H1 (cell line): Measurements from ENCODE around the gene MTIF3. TPM values are rescaled to one million over a fixed set of nuclear protein-coding genes. Genes with fewer than 3 reads are reported as not detected.
A peak's percentile ranks its signal among the peaks of the same experiment; 100 is the strongest.

Experiments
- CTCF ChIA-PET: fragments of 300-600 bp; sonication (Branson Sonifier 250); formaldehyde crosslinking; loops from one replicate; lab custom pipeline; 2021; ENCODE audit not compliant: partially characterized antibody; lab: Charles Lee
- POLR2A ChIA-PET: fragments of 300-600 bp; sonication (Branson Sonifier 250); formaldehyde crosslinking; loops from one replicate; lab custom pipeline; 2021; ENCODE audit warnings: inconsistent platforms; ENCODE audit not compliant: partially characterized antibody; lab: Charles Lee
- DNase-seq, 2 experiments: peaks; one replicate each; pipeline versions ENCODE4 v3.0.0 to v3.0.0-alpha.2; 2010 to 2022; ENCODE audit warnings: low spot score in 2 of 2, low read depth in 1 of 2, mixed read lengths in 1 of 2
- FAIRE-seq: peaks from 2 replicates; lab custom pipeline; 2011; peaks lifted over from hg19 to GRCh38; lab: Jason Lieb, UNC
- H2AFZ ChIP-seq: 2 replicates; pipeline ENCODE4 v1.8.1; 2012; ENCODE audit warnings: low read length, inconsistent platforms
- H2AK5ac ChIP-seq: 2 replicates; pipeline ENCODE4 v1.6.1; 2013; ENCODE audit warnings: low read depth, low read length
- H2BK120ac ChIP-seq: replicated peaks from 2 replicates; pipeline ENCODE3; 2013; ENCODE audit warnings: low read depth, low read length, inconsistent platforms
- H2BK12ac ChIP-seq: 2 replicates; pipeline ENCODE4 v1.6.1; 2013; ENCODE audit warnings: low read depth, low read length
- H2BK15ac ChIP-seq: 2 replicates; pipeline ENCODE4 v1.6.1; 2013; ENCODE audit warnings: low read length
- H2BK20ac ChIP-seq: 2 replicates; pipeline ENCODE4 v1.6.1; 2013; ENCODE audit warnings: low read length
- H2BK5ac ChIP-seq: 2 replicates; pipeline ENCODE4 v1.6.1; 2013; ENCODE audit warnings: low read depth, low read length
- H3K14ac ChIP-seq: 2 replicates; pipeline ENCODE4 v1.6.1; 2013; ENCODE audit warnings: inconsistent platforms; ENCODE audit not compliant: insufficient read length
- H3K18ac ChIP-seq: 2 replicates; pipeline ENCODE4 v1.6.1; 2013; ENCODE audit warnings: low read length; ENCODE audit errors: extremely low read depth
- H3K23ac ChIP-seq: 2 replicates; pipeline ENCODE4 v1.6.1; 2013; ENCODE audit warnings: inconsistent platforms; ENCODE audit not compliant: insufficient read length
- H3K23me2 ChIP-seq: 2 replicates; pipeline ENCODE4 v1.6.1; 2013; ENCODE audit warnings: low read depth, low read length
- H3K27ac ChIP-seq: 2 replicates; pipeline ENCODE4 v1.6.1; 2011; ENCODE audit warnings: low read depth, low read length, inconsistent platforms
- H3K27me3 ChIP-seq, 4 experiments: replicated peaks in 1 of 4; 1 replicate in 1 of 4; 2 replicates in 3 of 4; pipeline versions ENCODE4 v1.6.1 to v1.8.1; 2011 to 2013; ENCODE audit warnings: low read length in 3 of 4, mild to moderate bottlenecking in 3 of 4, inconsistent platforms in 2 of 4, mixed read lengths in 2 of 4, moderate library complexity in 1 of 4; ENCODE audit not compliant: control insufficient read depth in 3 of 4, insufficient read depth in 3 of 4; ENCODE audit errors: extremely low read depth in 1 of 4
- H3K36me3 ChIP-seq, 4 experiments: 2 replicates each; pipeline versions ENCODE4 v1.6.1 to v1.8.1; 2011 to 2013; ENCODE audit warnings: mild to moderate bottlenecking in 4 of 4, low read length in 3 of 4, moderate library complexity in 2 of 4, control low read depth in 1 of 4, inconsistent platforms in 1 of 4; ENCODE audit not compliant: insufficient read depth in 4 of 4, control insufficient read depth in 2 of 4
- H3K4ac ChIP-seq: replicated peaks from 2 replicates; pipeline ENCODE3; 2013; ENCODE audit warnings: low read length, low read depth, mixed read lengths, inconsistent platforms; ENCODE audit not compliant: insufficient read length
- H3K4me1 ChIP-seq, 4 experiments: replicated peaks in 1 of 4; 1 replicate in 1 of 4; 2 replicates in 3 of 4; pipeline versions ENCODE4 v1.6.1 to v1.8.1; 2011 to 2013; ENCODE audit warnings: low read length in 3 of 4, inconsistent platforms in 2 of 4, mixed read lengths in 1 of 4; ENCODE audit not compliant: insufficient read depth in 4 of 4, control insufficient read depth in 3 of 4
- H3K4me2 ChIP-seq, 2 experiments: 2 replicates each; pipeline versions ENCODE4 v1.6.1 to v1.8.1; 2011 to 2013; ENCODE audit warnings: low read depth in 2 of 2, low read length in 2 of 2, control low read depth in 1 of 2, inconsistent platforms in 1 of 2, mild to moderate bottlenecking in 1 of 2; ENCODE audit not compliant: insufficient read depth in 1 of 2
- H3K4me3 ChIP-seq, 4 experiments: fragments of 200-600, 300-600 bp in 1 of 4; sonication (generic), shearing (Covaris generic), sonication (Bioruptor Twin) in 1 of 4; 2 replicates each; pipeline versions ENCODE4 v1.5.1 to v1.8.1; 2011 to 2016; ENCODE audit warnings: low read length in 4 of 4, low read depth in 3 of 4, control low read depth in 2 of 4, inconsistent platforms in 2 of 4, mild to moderate bottlenecking in 2 of 4, mixed read lengths in 1 of 4, moderate library complexity in 1 of 4; ENCODE audit not compliant: insufficient read depth in 2 of 4; ENCODE audit errors: extremely low read depth in 1 of 4
- H3K56ac ChIP-seq: replicated peaks from 2 replicates; pipeline ENCODE3; 2013; ENCODE audit warnings: low read depth, mild to moderate bottlenecking, mixed read lengths, low read length, inconsistent platforms; ENCODE audit not compliant: insufficient read length
- H3K79me1 ChIP-seq: 2 replicates; pipeline ENCODE4 v1.6.1; 2013; ENCODE audit warnings: low read depth, low read length, control low read depth
- H3K79me2 ChIP-seq, 2 experiments: 2 replicates each; pipeline versions ENCODE4 v1.6.1 to v1.8.1; 2012 to 2013; ENCODE audit warnings: low read length in 2 of 2, mild to moderate bottlenecking in 2 of 2, inconsistent platforms in 1 of 2; ENCODE audit not compliant: insufficient read depth in 2 of 2, control insufficient read depth in 1 of 2
- H3K9ac ChIP-seq, 4 experiments: replicated peaks in 1 of 4; 1 replicate in 1 of 4; 2 replicates in 3 of 4; pipeline versions ENCODE4 v1.6.1 to v1.8.1; 2011 to 2013; ENCODE audit warnings: low read depth in 3 of 4, low read length in 3 of 4, control low read depth in 2 of 4, mild to moderate bottlenecking in 2 of 4, moderate library complexity in 2 of 4, inconsistent platforms in 1 of 4; ENCODE audit errors: extremely low read depth in 1 of 4
- H3K9me3 ChIP-seq, 2 experiments: 2 replicates each; pipeline versions ENCODE4 v1.6.1 to v1.8.1; 2012 to 2013; ENCODE audit warnings: mild to moderate bottlenecking in 2 of 2, moderate library complexity in 2 of 2, control low read depth in 1 of 2, inconsistent platforms in 1 of 2, low read depth in 1 of 2, low read length in 1 of 2, mixed read lengths in 1 of 2; ENCODE audit not compliant: insufficient read depth in 2 of 2
- H4K20me1 ChIP-seq, 2 experiments: replicated peaks in 1 of 2; 2 replicates each; pipeline versions ENCODE3 to v1.8.1; 2011 to 2013; ENCODE audit warnings: inconsistent platforms in 2 of 2, low read length in 2 of 2, mild to moderate bottlenecking in 1 of 2; ENCODE audit not compliant: insufficient read depth in 2 of 2, control insufficient read depth in 1 of 2
- H4K5ac ChIP-seq: 2 replicates; pipeline ENCODE4 v1.6.1; 2013; ENCODE audit warnings: low read length, low read depth, mixed read lengths, inconsistent platforms; ENCODE audit not compliant: insufficient read length
- H4K8ac ChIP-seq: 2 replicates; pipeline ENCODE4 v1.8.0; 2013; ENCODE audit warnings: mild to moderate bottlenecking, moderate library complexity, low read length, inconsistent platforms; ENCODE audit not compliant: insufficient read depth; ENCODE audit errors: extremely low read depth
- H4K91ac ChIP-seq: replicated peaks from 2 replicates; pipeline ENCODE3; 2013; ENCODE audit warnings: low read length, mixed read lengths, inconsistent platforms; ENCODE audit not compliant: insufficient read length
- ATF3 ChIP-seq: IDR thresholded peaks from 2 replicates; pipeline ENCODE4 v1.6.1; 2011; ENCODE audit warnings: low read depth, mild to moderate bottlenecking, low read length; ENCODE audit not compliant: insufficient read depth
- CEBPB ChIP-seq: IDR thresholded peaks from 2 replicates; pipeline ENCODE4 v1.6.1; 2012; ENCODE audit warnings: low read depth, low read length
- CTCF ChIP-seq, 3 experiments: IDR thresholded peaks; 1 replicate in 2 of 3; 2 replicates in 1 of 3; pipeline versions ENCODE4 v1.5.1 to v1.6.1; 2011; ENCODE audit warnings: low read length in 3 of 3, mild to moderate bottlenecking in 3 of 3, inconsistent platforms in 2 of 3, low read depth in 1 of 3, moderate library complexity in 1 of 3; ENCODE audit not compliant: insufficient read depth in 1 of 3; ENCODE audit errors: control extremely low read depth in 1 of 3
- JUND ChIP-seq: IDR thresholded peaks from 2 replicates; pipeline ENCODE4 v1.6.1; 2011; ENCODE audit warnings: mild to moderate bottlenecking, improper control_type of control experiment, low read length
- RAD21 ChIP-seq, 2 experiments: IDR thresholded peaks in 1 of 2; conservative IDR thresholded peaks in 1 of 2; 2 replicates each; pipeline ENCODE4 v1.6.1; 2011; ENCODE audit warnings: low read depth in 2 of 2, low read length in 2 of 2, improper control_type of control experiment in 1 of 2, inconsistent platforms in 1 of 2, mild to moderate bottlenecking in 1 of 2, moderate library complexity in 1 of 2
- WGBS, 2 experiments: shearing (Covaris generic) in 1 of 2; methylation state at CpG; one replicate each; pipeline versions ENCODE4 v1.1.6 to v1.1.7; 2013 to 2015; ENCODE audit warnings: low lambda C conversion rate in 2 of 2, mixed read lengths in 2 of 2, inconsistent platforms in 1 of 2, low coverage in 1 of 2, missing lambda C conversion rate in 1 of 2; ENCODE audit not compliant: insufficient replicate concordance in 2 of 2, insufficient coverage in 1 of 2, insufficient read length in 1 of 2; ENCODE audit errors: extremely low coverage in 1 of 2, missing lambda C conversion rate in 1 of 2; 5-methylcytosine and 5-hydroxymethylcytosine counted together
- polyA plus RNA-seq, 7 experiments: library from polyadenylated mRNA; depleted of rRNA in 3 of 7; stranded (reverse) in 5 of 7; unstranded in 2 of 7; fragments of >200 nt in 5 of 7; fragments of 200-250 nt in 2 of 7; gene quantifications; 1 replicate in 5 of 7; 2 replicates in 1 of 7; 4 replicates in 1 of 7; pipeline versions ENCODE4 v1.2.1 to v1.2.3, GENCODE V29; 2011 to 2013; ENCODE audit warnings: missing spikeins in 2 of 7, mixed read lengths in 2 of 7
- total RNA-seq: library from RNA; stranded (reverse); fragmentation: NEBNext Ultra II Directional; extraction: Animal tissue kit (Norgen Biotek cat#: 25700); gene quantifications from 2 replicates; pipeline ENCODE4 v1.2.1, GENCODE V29; 2021

MTIF3 gene
- total and polyA plus RNA-seq, 2 of the 8 experiments (the other 6 are each of a cell fraction or from before 2014, with no cell fraction given) = 29.4 to 36.4 TPM

DNA sequence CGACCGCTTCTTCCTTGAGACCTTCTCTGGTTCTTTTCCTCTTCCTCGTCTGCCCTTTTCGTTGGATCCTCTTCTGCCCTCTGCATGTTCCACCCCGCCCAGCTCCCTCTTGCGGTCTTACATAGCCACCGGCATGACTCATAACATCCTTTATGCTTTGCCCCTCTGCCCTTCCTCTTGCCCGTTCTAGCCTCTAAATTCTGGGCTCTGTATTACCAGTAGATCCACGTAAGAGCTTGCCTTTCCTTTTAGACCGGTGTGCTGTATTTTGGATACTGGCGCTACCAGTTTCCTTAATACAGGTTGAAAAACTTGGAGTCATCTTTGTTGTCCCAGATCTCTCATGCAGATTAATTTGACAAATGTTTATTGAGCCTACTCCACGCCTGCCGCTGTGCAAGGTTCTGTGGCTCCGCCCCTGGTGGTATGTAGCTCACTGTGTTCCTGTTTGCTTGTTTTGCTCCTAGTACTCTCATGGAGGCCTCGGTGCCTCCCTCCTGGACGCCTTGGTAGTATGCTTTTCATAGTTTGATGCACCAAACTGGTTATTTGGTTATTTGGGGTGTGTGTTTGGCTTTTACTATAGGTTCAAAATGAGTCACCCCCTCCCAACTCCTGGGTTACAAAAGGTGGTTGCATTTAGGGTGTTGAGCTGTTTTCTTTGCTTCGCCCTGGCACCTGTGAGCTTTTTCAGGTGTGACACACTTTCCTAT is 24.3 kb downstream of the MTIF3 start:
- Histone ChIP-seq H3K18ac (no peak overlapping the region; the same call in 1 of the 2 replicates), H4K8ac (no peak overlapping the region), H3K4ac (no peak overlapping the region), H3K4me1 (peaks cover 0 to 17% (median 9%) of the 10 kb centered on the region in 4 experiments; a peak in 5 of 7 replicates), H3K79me2 (peaks cover 0 to 26% of the 10 kb centered on the region in 2 experiments; a peak in 2 of 4 replicates), H2BK5ac (peak overlapping the region; percentile 9; the same call in 1 of the 2 replicates), H2BK20ac (no peak overlapping the region), H3K79me1 (peaks cover 13% of the 10 kb centered on the region), H2AK5ac (no peak overlapping the region), H3K23me2 (peaks cover 13% of the 10 kb centered on the region), H3K14ac (no peak overlapping the region), H2BK12ac (no peak overlapping the region), H2AFZ (no peak overlapping the region), H3K9ac (no peak overlapping the region; a peak in 2 of 7 replicates), H3K27me3 (peaks cover 0 to 5% (median 3%) of the 10 kb centered on the region in 4 experiments; a peak in 2 of 7 replicates), H2BK15ac (no peak overlapping the region), H2BK120ac (no peak overlapping the region), H3K23ac (no peak overlapping the region), H3K56ac (no peak overlapping the region), H4K20me1 (peaks cover 0 to 3% of the 10 kb centered on the region in 2 experiments), H3K36me3 (peaks cover 4 to 39% (median 24%) of the 10 kb centered on the region in 4 experiments), H3K27ac (no peak overlapping the region), H4K5ac (no peak overlapping the region), H4K91ac (no peak overlapping the region), H3K4me2 (peak overlapping the region; percentile 97 to 99), H3K9me3 (no peaks in the 10 kb centered on the region), H3K4me3 (peak overlapping the region; percentile 68 to 78 (median 71); a peak in 7 of 8 replicates)
- FAIRE-seq (no peak), DNase-seq (peak in 1 of 2 experiments; percentile 55)
- POLR2A ChIA-PET = interaction anchor here (0.9 to 2.1 kb wide), 5 partner anchors 9 to 46 kb away, joined by 3 to 9 read pairs (median 4); partner anchors contain the start of gene MTIF3
- TF ChIP-seq CEBPB = no peak
- peak; percentile 39; the same call in 1 of the 2 replicates for TF ChIP-seq ATF3
- TF ChIP-seq CTCF (IDR thresholded peaks at IDR 0.05; ENCODE audit: control extremely low read depth in 1 of 3, insufficient read depth in 1 of 3, low read depth in 1 of 3, low read length in 3 of 3) = peak; percentile 55 to 65 (median 64)
- TF ChIP-seq JUND = peak; percentile 89
- peak; percentile 41 to 60 for TF ChIP-seq RAD21 (IDR thresholded peaks at IDR 0.05 in 1 of 2, conservative IDR thresholded peaks at IDR 0.05 in 1 of 2; ENCODE audit: low read depth in 2 of 2, low read length in 2 of 2)
- WGBS, 2 experiments = 46% methylated on average over 17 of the region's 17 CpGs; no CpG with 5 or more reads in 1 of the 2 experiments
- CTCF ChIA-PET = interaction anchor here (0.5 to 4.1 kb wide), 19 partner anchors 10 to 479 kb away, joined by 3 to 38 read pairs (median 7); no protein-coding TSS in a partner anchor
